Mucosa of descending colon (tissue), 3 donors: Measurements from ENCODE around the gene ZFAND2A. TPM values are rescaled to one million over a fixed set of nuclear protein-coding genes. Genes with fewer than 3 reads are reported as not detected.

Experiments used
- ATAC-seq: fragments of 200-7000 bp; cut with Tn5 transposase; one replicate; pipeline ENCODE4 v1.9.1; 2020; ENCODE audit warnings: mild to moderate bottlenecking, moderate library complexity
- DNase-seq, 3 donors: peaks; one replicate each; pipeline ENCODE4 v3.0.0-alpha.2; 2020
- H3K36me3 ChIP-seq: fragments of 200-600 bp; one replicate; pipeline ENCODE4 v1.8.0; 2021; ENCODE audit warnings: low read depth, mild to moderate bottlenecking
- H3K4me1 ChIP-seq: fragments of 200-600 bp; one replicate; pipeline ENCODE4 v1.8.0; 2021; ENCODE audit warnings: low read depth, mild to moderate bottlenecking
- H3K4me3 ChIP-seq: fragments of 200-600 bp; one replicate; pipeline ENCODE4 v1.8.0; 2021; ENCODE audit warnings: mild to moderate bottlenecking
- H3K9me3 ChIP-seq: fragments of 200-600 bp; one replicate; pipeline ENCODE4 v1.8.0; 2021; ENCODE audit warnings: mild to moderate bottlenecking
- CTCF ChIP-seq: fragments of 200-600 bp; IDR thresholded peaks from one replicate; pipeline ENCODE4 v1.8.0; 2022; ENCODE audit warnings: antibody characterized with exemption, mild to moderate bottlenecking
- intact Hi-C, 2 donors: fragments of 100-400 bp; cut with DNase I in 1 of 2; cut with micrococcal nuclease in 1 of 2; formaldehyde crosslinking; loops; one replicate each; pipeline versions ENCODE4 v1.11.0 to v1.11.1; 2022; cut with DNase I, micrococcal nuclease
- total RNA-seq, 3 donors: library from RNA; stranded (reverse); fragmentation: NEBNext Ultra II Directional in 2 of 3; extraction: Animal tissue kit (Norgen Biotek cat#: 25700) in 2 of 3; gene quantifications; one replicate each; pipeline versions ENCODE4 v1.2.1 to v1.2.4, GENCODE V29; 2021 to 2023
- donor health status: DM: no; HTN: no; CAD: no; lungs with moderate emphysema.
- donor health status: DM: no; HTN: no; CAD: no.
- donor health status: DM: no; HTN: yes; CAD: no.

The ZFAND2A gene
- total RNA-seq, 3 donors from 2014 or later: 39.3 to 49.9 (median 45.3) TPM

GRCh38 chr7:1110358-1110757 lies 49.6 kb downstream of the ZFAND2A start:
- no peaks in the 10 kb centered on the region for H3K36me3 ChIP-seq
- H3K9me3 ChIP-seq: no peaks in the 10 kb centered on the region
- ATAC-seq (no peak), DNase-seq (peak in 1 of 3 donors; percentile 23)
- no peak overlapping the region for H3K4me3 ChIP-seq
- no peaks in the 10 kb centered on the region for H3K4me1 ChIP-seq
- intact Hi-C loops: no loop called here
- TF ChIP-seq CTCF: no peak

GRCh38 chr7:1109581-1110310 lies 50.2 kb downstream of the ZFAND2A start:
- peak in 1 of 3 donors; percentile 41 for DNase-seq
- Histone ChIP-seq H3K4me3 (no peak overlapping the region), H3K36me3 (no peaks in the 10 kb centered on the region), H3K4me1 (no peaks in the 10 kb centered on the region), H3K9me3 (no peaks in the 10 kb centered on the region)
- intact Hi-C loops: no loop called here
- no peak for TF ChIP-seq CTCF
- no peak for ATAC-seq

GRCh38 chr7:1108264-1108920 lies 51.6 kb downstream of the ZFAND2A start:
- H3K9me3 ChIP-seq: no peaks in the 10 kb centered on the region
- no peak for TF ChIP-seq CTCF
- intact Hi-C loops: no loop called here
- peak in 1 of 3 donors; percentile 34 for DNase-seq
- H3K36me3 ChIP-seq: no peaks in the 10 kb centered on the region
- no peak overlapping the region for H3K4me3 ChIP-seq
- no peak for ATAC-seq
- no peaks in the 10 kb centered on the region for H3K4me1 ChIP-seq

- no peaks in the 10 kb centered on the region for H3K4me1 ChIP-seq
Measured at GRCh38 chr7:1106793-1107421, 53.1 kb downstream of the ZFAND2A start.

More at GRCh38 chr7:1106793-1107421, 53.1 kb downstream of the ZFAND2A start:
- Histone ChIP-seq H3K9me3 (no peaks in the 10 kb centered on the region), H3K4me3 (no peak overlapping the region), H3K36me3 (no peaks in the 10 kb centered on the region)
- intact Hi-C loops: no loop called here
- DNase-seq (peak in 1 of 3 donors; percentile 42), ATAC-seq (no peak)
- no peak for TF ChIP-seq CTCF
